Common myeloid progenitor, CD34-positive (primary cell): ENCODE measurements around the gene CYB561D2.

Experiments
- CTCF ChIA-PET: fragments of 350-600 bp; sonication (Branson Sonifier 250); formaldehyde crosslinking; loops from one replicate; lab custom pipeline; 2021; ENCODE audit warnings: antibody characterized with exemption; lab: Charles Lee
- POLR2A ChIA-PET: fragments of 350-600 bp; sonication (Branson Sonifier 250); formaldehyde crosslinking; loops from one replicate; lab custom pipeline; 2021; ENCODE audit warnings: antibody characterized with exemption; lab: Charles Lee
- DNase-seq, 3 donors: peaks; one replicate each; pipeline versions ENCODE4 v3.0.0 to v3.0.0-alpha.2; 2013
- H3K27ac ChIP-seq, 2 experiments: 1 replicate in 1 of 2; 2 replicates in 1 of 2; pipeline ENCODE4 v1.7.0; 2013; ENCODE audit warnings: inconsistent platforms in 2 of 2, low read length in 2 of 2, mild to moderate bottlenecking in 2 of 2, low read depth in 1 of 2, moderate library complexity in 1 of 2; ENCODE audit not compliant: severe bottlenecking in 2 of 2, insufficient read depth in 1 of 2, poor library complexity in 1 of 2
- H3K27me3 ChIP-seq, 5 experiments: replicated peaks in 2 of 5; 1 replicate in 3 of 5; 2 replicates in 2 of 5; pipeline versions ENCODE4 v1.6.1 to v1.7.0; 2013; ENCODE audit warnings: low read length in 4 of 5, mild to moderate bottlenecking in 2 of 5, moderate library complexity in 2 of 5, inconsistent platforms in 1 of 5; ENCODE audit not compliant: insufficient read depth in 5 of 5, control insufficient read depth in 4 of 5
- H3K36me3 ChIP-seq, 4 experiments: 1 replicate in 2 of 4; 2 replicates in 2 of 4; pipeline versions ENCODE4 v1.6.1 to v1.7.0; 2013; ENCODE audit warnings: low read length in 3 of 4, control low read depth in 1 of 4, mild to moderate bottlenecking in 1 of 4; ENCODE audit not compliant: control insufficient read depth in 4 of 4, insufficient read depth in 4 of 4
- H3K4me1 ChIP-seq, 4 experiments: 1 replicate in 3 of 4; 2 replicates in 1 of 4; pipeline versions ENCODE4 v1.6.1 to v1.7.1; 2013; ENCODE audit warnings: low read length in 3 of 4, mild to moderate bottlenecking in 3 of 4, control low read depth in 1 of 4, inconsistent platforms in 1 of 4, moderate library complexity in 1 of 4; ENCODE audit not compliant: control insufficient read depth in 4 of 4, insufficient read depth in 4 of 4; ENCODE audit errors: control extremely low read depth in 1 of 4
- H3K4me3 ChIP-seq, 7 experiments: 1 replicate in 4 of 7; 2 replicates in 3 of 7; pipeline versions ENCODE4 v1.5.1 to v1.7.0; 2013; ENCODE audit warnings: mild to moderate bottlenecking in 7 of 7, low read length in 6 of 7, moderate library complexity in 6 of 7, inconsistent platforms in 2 of 7, low read depth in 2 of 7, control low read depth in 1 of 7; ENCODE audit not compliant: insufficient read depth in 4 of 7, control insufficient read depth in 1 of 7; ENCODE audit errors: extremely low read depth in 1 of 7
- H3K9me3 ChIP-seq, 5 experiments: 1 replicate in 4 of 5; 2 replicates in 1 of 5; pipeline versions ENCODE4 v1.6.1 to v1.7.1; 2013; ENCODE audit warnings: low read length in 4 of 5, mild to moderate bottlenecking in 2 of 5, inconsistent platforms in 1 of 5, low read depth in 1 of 5, moderate library complexity in 1 of 5; ENCODE audit not compliant: control insufficient read depth in 4 of 5, insufficient read depth in 2 of 5; ENCODE audit errors: control extremely low read depth in 1 of 5
- WGBS: methylation state at CpG from one replicate; pipeline ENCODE4 v1.1.5; 2013; ENCODE audit not compliant: insufficient coverage; 5-methylcytosine and 5-hydroxymethylcytosine counted together

The CYB561D2 gene

DNA sequence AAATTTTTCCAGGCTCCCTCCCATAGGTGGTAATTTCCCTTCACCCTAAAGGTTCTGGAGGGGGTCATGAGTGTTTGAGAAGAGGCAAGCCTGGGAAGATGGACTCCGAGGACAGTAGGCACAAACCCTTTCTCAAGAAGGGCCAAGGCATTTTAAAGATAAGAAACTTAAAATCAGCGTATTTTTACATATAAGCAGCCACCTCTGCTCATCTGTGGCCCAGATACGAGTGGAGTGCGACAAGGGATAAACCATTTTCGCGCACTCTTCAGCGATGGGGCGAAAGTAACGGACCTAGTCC is 10.6 kb upstream of the CYB561D2 start:
- peak overlapping the region; percentile 42 to 91 (median 73) for H3K4me3 ChIP-seq
- peaks cover 15 to 75% (median 70%) of the 10 kb centered on the region in 4 experiments for H3K4me1 ChIP-seq
- peak overlapping the region in 1 of 2 experiments; percentile 97 for H3K27ac ChIP-seq
- WGBS: 0% methylated on average over 9 of the region's 9 CpGs
- H3K27me3 ChIP-seq: no peaks in the 10 kb centered on the region
- ChIA-PET CTCF (interaction anchor here (0.9 to 6.0 kb wide), 5 partner anchors 9 to 88 kb away, joined by 3 to 51 read pairs (median 3); partner anchors contain the start of genes CYB561D2 and NPRL2), POLR2A (interaction anchor here (0.5 kb wide), 1 partner anchor 1656 kb away, joined by 4 read pairs; no protein-coding TSS in a partner anchor)
- no peaks in the 10 kb centered on the region for H3K9me3 ChIP-seq
- DNase-seq: no peak
- H3K36me3 ChIP-seq: peaks cover 0 to 13% (median 7%) of the 10 kb centered on the region in 4 experiments

- Histone ChIP-seq H3K9me3 (no peaks in the 10 kb centered on the region), H3K27ac (peak within 1 kb of the TSS; percentile 93 to 97), H3K4me1 (peaks cover 16 to 75% (median 74%) of the 10 kb centered on the region in 4 experiments), H3K4me3 (peak within 1 kb of the TSS; percentile 42 to 91 (median 73)), H3K27me3 (no peaks in the 10 kb centered on the region), H3K36me3 (peaks cover 0 to 11% (median 7%) of the 10 kb centered on the region in 4 experiments)
- 0% methylated on average over 77 of the region's 85 CpGs for WGBS
- POLR2A ChIA-PET: interaction anchor here (0.5 to 1.8 kb wide), 3 partner anchors 9 to 1656 kb away, joined by 3 to 7 read pairs (median 4); no protein-coding TSS in a partner anchor
- peak in 2 of 3 donors; percentile 70 to 79 for DNase-seq
- CTCF ChIA-PET: interaction anchor here (0.7 to 6.0 kb wide), 6 partner anchors 8 to 87 kb away, joined by 3 to 51 read pairs (median 3); partner anchors contain the start of genes CYB561D2 and NPRL2
These were observed 10.0 kb upstream of the CYB561D2 start, which contains the start of gene RASSF1 for GRCh38 chr3:50340448-50341329. Gene RASSF1, minus strand, starts transcription at chr3:50340836. Its CDS starts 31 bp downstream, at chr3:50340805.

- POLR2A ChIA-PET: interaction anchor here (0.7 to 1.8 kb wide), 2 partner anchors 8 to 13 kb away, joined by 3 to 7 read pairs; no protein-coding TSS in a partner anchor
These were observed 9.1 kb upstream of the CYB561D2 start for GRCh38 chr3:50341537-50341936.

DNA sequence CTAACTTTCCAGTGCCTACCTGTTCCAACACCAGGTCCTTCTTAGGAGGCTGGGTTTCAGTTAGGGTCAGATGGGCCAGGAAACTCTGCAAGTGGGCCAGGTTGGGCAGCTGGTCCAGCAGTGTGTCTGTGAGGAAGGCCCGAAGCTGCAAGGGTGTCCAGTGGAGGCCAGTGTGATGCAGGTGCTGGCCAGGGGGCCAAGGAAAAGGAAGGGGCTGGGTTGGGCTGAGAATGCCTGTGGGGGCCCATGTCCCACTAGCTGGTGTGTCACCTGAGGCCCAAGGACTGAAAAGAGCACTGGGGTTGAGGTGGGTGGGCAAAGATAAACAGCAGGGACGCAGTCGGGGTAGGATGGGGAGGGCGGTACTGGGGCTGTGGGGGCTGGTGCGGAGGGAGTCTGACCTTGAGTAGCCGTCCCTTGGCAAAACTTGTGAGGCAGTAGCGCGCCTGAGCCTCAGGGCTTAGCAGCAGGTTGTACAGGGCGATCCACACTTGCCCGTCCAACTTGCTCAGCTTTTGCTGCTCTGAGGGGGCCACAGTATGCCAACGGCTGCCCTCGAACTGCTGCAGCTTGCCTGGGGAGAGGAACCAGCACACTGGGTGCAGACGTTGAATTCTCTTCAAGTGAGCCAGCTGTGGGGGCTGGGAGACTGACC is 8.5 kb upstream of the CYB561D2 start:
- H3K36me3 ChIP-seq: no peaks in the 10 kb centered on the region
- ChIA-PET CTCF (interaction anchor here (0.8 to 3.3 kb wide), 2 partner anchors 11 to 152 kb away, joined by 3 to 18 read pairs; no protein-coding TSS in a partner anchor), POLR2A (interaction anchor here (1.8 kb wide), 1 partner anchor 13 kb away, joined by 7 read pairs; no protein-coding TSS in a partner anchor)
- peak overlapping the region in 1 of 7 experiments; percentile 89 for H3K4me3 ChIP-seq
- no peaks in the 10 kb centered on the region for H3K9me3 ChIP-seq
- H3K4me1 ChIP-seq: peaks cover 12 to 74% (median 67%) of the 10 kb centered on the region in 4 experiments
- no peak for DNase-seq
- H3K27ac ChIP-seq: no peak overlapping the region
- 93% methylated on average over 12 of the region's 13 CpGs for WGBS
- H3K27me3 ChIP-seq: no peaks in the 10 kb centered on the region

More at GRCh38 chr3:50341537-50341936, 9.1 kb upstream of the CYB561D2 start:
- peak overlapping the region in 1 of 2 experiments; percentile 97 for H3K27ac ChIP-seq
- H3K9me3 ChIP-seq: no peaks in the 10 kb centered on the region
- no peaks in the 10 kb centered on the region for H3K27me3 ChIP-seq
- H3K4me3 ChIP-seq: peak overlapping the region in 4 of 7 experiments; percentile 62 to 89 (median 80)
- peaks cover 0 to 2% (median under 1%) of the 10 kb centered on the region in 4 experiments for H3K36me3 ChIP-seq
- CTCF ChIA-PET: interaction anchor here (0.7 to 6.0 kb wide), 3 partner anchors 8 to 152 kb away, joined by 3 to 51 read pairs (median 3); partner anchors contain the start of genes CYB561D2 and NPRL2
- 100% methylated on average over 1 of the region's 9 CpGs for WGBS
- no peak for DNase-seq
- peaks cover 12 to 75% (median 72%) of the 10 kb centered on the region in 4 experiments for H3K4me1 ChIP-seq

DNA sequence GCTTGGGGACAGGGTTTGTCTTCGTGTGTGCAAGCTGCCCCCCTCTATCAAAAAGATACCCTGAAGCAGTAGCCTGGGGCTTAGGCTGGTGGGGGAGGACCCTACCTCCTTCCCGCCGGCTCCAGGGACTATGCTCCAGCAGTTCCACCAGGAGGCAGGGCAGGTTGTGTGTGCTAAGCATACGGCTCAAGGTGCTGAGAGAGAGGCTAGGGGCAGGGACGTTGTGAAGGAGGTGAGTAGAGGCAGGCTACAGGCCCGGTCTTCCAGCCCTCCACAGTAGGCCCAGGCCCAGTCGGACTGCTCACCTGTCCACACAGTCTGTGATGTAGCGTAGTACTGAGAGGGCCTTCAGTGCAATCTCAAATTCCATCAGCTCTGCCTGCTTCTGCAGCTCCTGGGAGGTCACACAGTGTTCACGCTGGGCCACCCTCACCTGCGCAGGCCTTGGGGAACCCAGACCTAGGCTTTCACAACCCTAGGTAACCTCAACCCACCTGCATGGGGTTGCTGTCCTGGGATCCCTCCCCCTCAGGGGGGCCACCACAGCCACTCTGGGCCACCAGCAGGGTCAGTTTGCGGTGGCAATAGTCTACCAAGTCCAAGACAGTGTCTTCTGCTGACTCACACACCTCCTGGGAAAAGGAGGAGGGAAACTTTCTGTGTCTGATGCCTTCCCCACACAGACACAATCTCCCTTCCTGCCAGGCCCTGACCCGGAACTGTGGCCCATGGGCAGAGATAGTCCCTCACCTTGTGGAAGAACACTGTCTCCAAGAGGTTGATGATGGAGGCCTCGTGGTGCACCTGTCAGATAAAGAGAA is 7.6 kb upstream of the CYB561D2 start:
- 86% methylated on average over 11 of the region's 13 CpGs for WGBS
- DNase-seq: no peak
- Histone ChIP-seq H3K36me3 (peaks cover 2 to 7% (median 5%) of the 10 kb centered on the region in 4 experiments), H3K4me3 (no peak overlapping the region), H3K9me3 (no peaks in the 10 kb centered on the region), H3K27ac (no peak overlapping the region), H3K4me1 (peaks cover 12 to 67% (median 63%) of the 10 kb centered on the region in 4 experiments), H3K27me3 (no peaks in the 10 kb centered on the region)
- POLR2A ChIA-PET: no interaction called here
- CTCF ChIA-PET: interaction anchor here (0.6 to 5.8 kb wide), 4 partner anchors 10 to 47 kb away, joined by 3 to 28 read pairs (median 16); no protein-coding TSS in a partner anchor

GRCh38 chr3:50345008-50345407 is 5.7 kb upstream of the CYB561D2 start:
- peaks cover 7 to 20% (median 15%) of the 10 kb centered on the region in 4 experiments for H3K36me3 ChIP-seq
- H3K4me3 ChIP-seq: peak overlapping the region in 5 of 7 experiments; percentile 50 to 80 (median 65)
- H3K4me1 ChIP-seq: peaks cover 7 to 58% (median 52%) of the 10 kb centered on the region in 4 experiments
- H3K27ac ChIP-seq: no peak overlapping the region
- H3K9me3 ChIP-seq: no peaks in the 10 kb centered on the region
- ChIA-PET POLR2A (no interaction called here), CTCF (interaction anchor here (0.6 to 5.8 kb wide), 7 partner anchors 8 to 197 kb away, joined by 3 to 28 read pairs (median 5); no protein-coding TSS in a partner anchor)
- DNase-seq: no peak
- no peaks in the 10 kb centered on the region for H3K27me3 ChIP-seq
- WGBS: 95% methylated on average over 7 of the region's 8 CpGs
